HepG2 (cell line): ENCODE data around the gene LDLRAD2. TPM values are rescaled to one million over a fixed set of nuclear protein-coding genes. Genes with fewer than 3 reads are reported as not detected.

Source experiments
- ATAC-seq: fragments of 200-7000 bp; cut with Tn5 transposase; 3 replicates; pipeline ENCODE4 v1.9.1; 2020; ENCODE audit warnings: mild to moderate bottlenecking, moderate library complexity
- BruUV-seq: library from RNA; stranded (reverse); fragments of 400-500 nt; replicated peaks from 2 replicates; lab custom pipeline; 2021; lab: Mats Ljungman, UMichigan
- CTCF ChIA-PET: fragments of 300-600 bp; formaldehyde crosslinking; extraction: SDS; loops from one replicate; lab custom pipeline; 2021; ENCODE audit warnings: low total read pairs, inconsistent platforms, low intra/inter-chr PET ratio; lab: Yijun Ruan, JAX
- POLR2A ChIA-PET: fragments of 350-600 bp; sonication (Branson Sonifier 250); formaldehyde crosslinking; loops from one replicate; lab custom pipeline; 2020; ENCODE audit warnings: antibody characterized with exemption, inconsistent platforms; lab: Yijun Ruan, JAX
- DNase-seq: peaks from one replicate; pipeline ENCODE4 v3.0.0-alpha.2; 2015; ENCODE audit warnings: low spot score
- FAIRE-seq: peaks from 3 replicates; lab custom pipeline; 2011; peaks lifted over from hg19 to GRCh38; lab: Jason Lieb, UNC
- H2AFZ ChIP-seq: one replicate; pipeline ENCODE4 v1.6.1; 2011; ENCODE audit warnings: low read length, inconsistent platforms
- H3K27ac ChIP-seq: fragments of 300-600 bp; 3 replicates; pipeline ENCODE4 v1.8.0; 2011; ENCODE audit warnings: mixed run types, mild to moderate bottlenecking, mixed read lengths, low read length, inconsistent platforms; ENCODE audit not compliant: insufficient read depth; ENCODE audit errors: extremely low read length
- H3K27me3 ChIP-seq, 2 experiments: fragments of 200-600 bp in 1 of 2; 2 replicates in 1 of 2; 3 replicates in 1 of 2; pipeline versions ENCODE4 v1.6.0 to v1.8.0; 2011; ENCODE audit warnings: low read length in 2 of 2, mild to moderate bottlenecking in 2 of 2, moderate library complexity in 2 of 2, inconsistent platforms in 1 of 2; ENCODE audit not compliant: insufficient read depth in 2 of 2, control insufficient read depth in 1 of 2
- H3K36me3 ChIP-seq, 2 experiments: fragments of 200-600 bp in 1 of 2; replicated peaks in 1 of 2; 2 replicates in 1 of 2; 3 replicates in 1 of 2; pipeline versions ENCODE4 v1.5.1 to v1.8.0; 2011; ENCODE audit warnings: low read length in 2 of 2, inconsistent platforms in 1 of 2; ENCODE audit not compliant: insufficient read depth in 2 of 2, control insufficient read depth in 1 of 2
- H3K4me1 ChIP-seq: 2 replicates; pipeline ENCODE4 v1.5.1; 2012; ENCODE audit warnings: low read length, inconsistent platforms; ENCODE audit not compliant: insufficient read depth
- H3K4me2 ChIP-seq: 2 replicates; pipeline ENCODE4 v1.6.0; 2011; ENCODE audit warnings: low read depth, low read length, inconsistent platforms
- H3K4me3 ChIP-seq, 3 experiments: fragments of 200-600 bp in 1 of 3; sonication (generic), shearing (Covaris generic) in 1 of 3; replicated peaks in 1 of 3; 2 replicates each; pipeline ENCODE4 v1.5.1; 2011 to 2016; ENCODE audit warnings: low read length in 3 of 3, inconsistent platforms in 2 of 3, low read depth in 2 of 3, mild to moderate bottlenecking in 2 of 3, control low read depth in 1 of 3, mixed read lengths in 1 of 3; ENCODE audit not compliant: insufficient read depth in 1 of 3
- H3K79me2 ChIP-seq: one replicate; pipeline ENCODE4 v1.6.1; 2011; ENCODE audit warnings: low read length, inconsistent platforms; ENCODE audit not compliant: insufficient read depth
- H3K9ac ChIP-seq: 2 replicates; pipeline ENCODE4 v1.6.0; 2011; ENCODE audit warnings: mild to moderate bottlenecking, low read depth, low read length, inconsistent platforms; ENCODE audit not compliant: insufficient read depth
- H3K9me3 ChIP-seq: 2 replicates; pipeline ENCODE4 v1.5.1; 2012; ENCODE audit warnings: mild to moderate bottlenecking, low read length
- H4K20me1 ChIP-seq: 2 replicates; pipeline ENCODE4 v1.6.0; 2011; ENCODE audit warnings: inconsistent platforms, mild to moderate bottlenecking, low read length, moderate library complexity; ENCODE audit not compliant: insufficient read depth
- FLYWCH1 ChIP-seq: sonication (generic); formaldehyde crosslinking; IDR thresholded peaks from 2 replicates; pipeline ENCODE4 v1.8.1; 2023; ENCODE audit warnings: mild to moderate bottlenecking, missing genetic modification reagents
- HNF4A ChIP-seq: sonication (generic); formaldehyde crosslinking; IDR thresholded peaks from 2 replicates; pipeline ENCODE4 v1.4.0; 2020; ENCODE audit warnings: missing genetic modification reagents
- MBNL3 ChIP-seq: fragments of 250-450 bp; sonication (Bioruptor Pico); conservative IDR thresholded peaks from 2 replicates; pipeline ENCODE4 v1.8.0; 2022; ENCODE audit warnings: mild to moderate bottlenecking, inconsistent platforms
- NR2F1 ChIP-seq, 2 experiments: fragments of 450-650 bp in 1 of 2; formaldehyde crosslinking in 1 of 2; IDR thresholded peaks; 2 replicates each; pipeline versions ENCODE4 v1.5.0 to v1.6.1; 2016 to 2020; ENCODE audit warnings: mild to moderate bottlenecking in 1 of 2, missing compliant biosample characterization in 1 of 2, missing genetic modification reagents in 1 of 2, moderate library complexity in 1 of 2
- RFX5 ChIP-seq: IDR thresholded peaks from 2 replicates; pipeline ENCODE4 v1.6.1; 2011; ENCODE audit warnings: low read depth, low read length, improper control_type of control experiment
- SOX13 ChIP-seq, 3 experiments: fragments of 450-650 bp in 1 of 3; sonication (generic) in 1 of 3; formaldehyde crosslinking in 1 of 3; IDR thresholded peaks in 2 of 3; conservative IDR thresholded peaks in 1 of 3; 2 replicates each; pipeline versions ENCODE4 v1.5.0 to v1.6.1; 2016 to 2020; ENCODE audit warnings: antibody characterized with exemption in 1 of 3, mild to moderate bottlenecking in 1 of 3, missing compliant biosample characterization in 1 of 3, missing genetic modification reagents in 1 of 3, moderate library complexity in 1 of 3
- SOX5 ChIP-seq: IDR thresholded peaks from 2 replicates; pipeline ENCODE4 v1.6.1; 2016; ENCODE audit warnings: borderline replicate concordance
- SP5 ChIP-seq: IDR thresholded peaks from 2 replicates; pipeline ENCODE4 v1.6.1; 2016; ENCODE audit warnings: low read depth, borderline replicate concordance
- ZNF260 ChIP-seq: sonication (generic); formaldehyde crosslinking; IDR thresholded peaks from 2 replicates; pipeline ENCODE4 v1.4.0; 2020; ENCODE audit warnings: missing genetic modification reagents, low read depth, mild to moderate bottlenecking, borderline replicate concordance
- ZNF317 ChIP-seq: sonication (generic); formaldehyde crosslinking; IDR thresholded peaks from 2 replicates; pipeline ENCODE4 v1.5.0; 2020; ENCODE audit warnings: mild to moderate bottlenecking, missing genetic modification reagents
- ZNF557 ChIP-seq: sonication (generic); formaldehyde crosslinking; IDR thresholded peaks from 2 replicates; pipeline ENCODE4 v1.4.0; 2020; ENCODE audit warnings: missing genetic modification reagents
- ZSCAN25 ChIP-seq: sonication (generic); formaldehyde crosslinking; IDR thresholded peaks from 2 replicates; pipeline ENCODE4 v1.8.0; 2022; ENCODE audit warnings: mild to moderate bottlenecking, missing genetic modification reagents
- ZSCAN31 ChIP-seq: sonication (generic); formaldehyde crosslinking; IDR thresholded peaks from 2 replicates; pipeline ENCODE4 v1.5.0; 2020; ENCODE audit warnings: low read depth, mild to moderate bottlenecking, missing genetic modification reagents
- WGBS: methylation state at CpG from one replicate; pipeline ENCODE4 v1.1.6; 2017; ENCODE audit warnings: low lambda C conversion rate; 5-methylcytosine and 5-hydroxymethylcytosine counted together
- in situ Hi-C: cut with HindIII; loops from 2 replicates; pipeline ENCODE4 v1.10.0; 2017; ENCODE audit warnings: low pct_unique_long_range_greater_than_20kb; ENCODE audit not compliant: extremely low pct_ligation_motif_present
- intact Hi-C: fragments of 100-400 bp; cut with micrococcal nuclease; formaldehyde crosslinking; loops from one replicate; pipeline ENCODE4 v1.10.0; 2022; ENCODE audit not compliant: unreplicated experiment
- polyA plus RNA-seq, 8 experiments: library from polyadenylated mRNA; depleted of rRNA in 3 of 8; stranded (reverse) in 7 of 8; unstranded in 1 of 8; fragments of >200 nt; fragmentation: Illumina TruSeq in 4 of 8; extraction: Trizol in 4 of 8; gene quantifications; 2 replicates each; pipeline versions ENCODE4 v1.2.1 to v1.2.3, GENCODE V29; 2011 to 2016; ENCODE audit warnings: low read depth in 4 of 8, missing spikeins in 1 of 8, mixed read lengths in 1 of 8; ENCODE audit not compliant: insufficient read depth in 1 of 8
- total RNA-seq, 5 experiments: library from RNA; depleted of rRNA; stranded (reverse); fragments of >200 nt; fragmentation: Illumina TruSeq; extraction: Trizol; gene quantifications; 2 replicates each; pipeline ENCODE4 v1.2.3, GENCODE V29; 2016; ENCODE audit warnings: low read depth in 1 of 5

Gene LDLRAD2
- total and polyA plus RNA-seq, 2 of the 13 experiments (the other 11 are each of a cell fraction or from before 2014, with no cell fraction given) = not detected

DNA sequence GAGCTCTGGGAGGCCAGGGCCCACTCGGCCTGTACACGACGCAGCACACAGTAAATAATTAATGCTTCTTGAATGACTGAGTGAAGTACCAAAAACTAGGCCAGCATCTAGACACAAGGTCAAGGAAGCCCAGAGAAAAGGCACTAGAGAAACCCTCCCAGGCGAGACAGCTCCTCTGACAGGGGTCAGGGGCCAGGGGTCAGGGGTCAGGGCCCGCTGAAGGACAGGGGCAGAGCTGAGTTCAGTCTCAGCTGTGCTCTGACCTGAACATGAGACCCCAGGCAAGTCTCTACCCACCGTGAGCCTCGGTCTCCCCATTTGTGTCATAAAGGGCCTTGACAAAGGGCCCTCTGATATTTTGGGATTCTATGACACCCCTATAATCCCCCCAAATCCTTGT, 56.4 kb downstream of the LDLRAD2 start:
- intact Hi-C loops (no loop called here), in situ Hi-C loops (no loop called here)
- Histone ChIP-seq H3K9me3 (no peaks in the 10 kb centered on the region), H3K27ac (no peak overlapping the region), H3K36me3 (peaks cover 9 to 30% of the 10 kb centered on the region in 2 experiments; a peak in 4 of 5 replicates), H3K4me2 (no peak overlapping the region), H3K4me1 (peaks cover 32% of the 10 kb centered on the region), H3K79me2 (no peaks in the 10 kb centered on the region), H2AFZ (no peak overlapping the region), H3K9ac (no peak overlapping the region), H4K20me1 (no peaks in the 10 kb centered on the region; the same call in 1 of the 2 replicates), H3K4me3 (no peak overlapping the region), H3K27me3 (no peaks in the 10 kb centered on the region)
- DNase-seq = no peak
- ChIA-PET CTCF (no interaction called here), POLR2A (no interaction called here)
- ATAC-seq = no peak
- no peak for FAIRE-seq
- TF ChIP-seq MBNL3 (CRISPR knock-in tag) (no peak), ZNF260 (CRISPR knock-in tag) (no peak), ZNF557 (CRISPR knock-in tag) (no peak), ZSCAN31 (no peak), SOX5 (CRISPR knock-in tag) (no peak)
- BruUV-seq = no TSS peak
- 92% methylated on average over 7 of the region's 7 CpGs for WGBS

DNA sequence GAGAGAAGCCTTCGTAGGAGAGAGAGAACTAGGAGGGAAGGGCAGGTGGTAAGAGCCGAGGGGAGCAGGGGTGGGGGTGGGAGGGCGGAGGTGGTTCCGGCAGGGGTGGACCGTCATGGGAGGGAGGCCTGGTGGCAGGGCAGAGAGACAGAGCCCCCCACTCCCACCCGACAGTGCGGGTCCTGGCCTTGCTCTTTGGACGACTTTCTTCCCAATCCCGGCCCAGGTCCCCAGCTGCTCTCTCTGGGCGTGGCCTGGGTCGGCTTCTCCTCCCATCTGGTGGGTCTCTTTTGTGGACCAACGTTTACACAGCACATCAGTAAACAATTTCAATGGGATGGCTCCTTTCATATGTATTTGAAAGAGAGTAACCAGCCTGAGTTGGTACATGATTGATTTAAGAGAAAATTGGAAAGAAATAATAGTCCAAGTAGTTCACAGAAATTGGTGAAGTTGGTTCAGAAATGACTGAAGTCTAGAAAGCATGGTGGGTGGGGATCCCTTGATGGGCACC, 56.9 kb downstream of the LDLRAD2 start:
- TF ChIP-seq ZSCAN25 (CRISPR knock-in tag) (0 out of 2 replicates have a peak, but pooled peaks have one; percentile 35), NR2F1 (CRISPR knock-in tag; IDR thresholded peaks at IDR 0.05) (no peak), RFX5 (no peak), ZNF317 (CRISPR knock-in tag) (peak; percentile 73; the same call in 1 of the 2 replicates), HNF4A (CRISPR knock-in tag) (peak; percentile 16; the same call in 1 of the 2 replicates), SP5 (peak; percentile 65; the same call in 1 of the 2 replicates), SOX13 (IDR thresholded peaks at IDR 0.05) (no peak), SOX13 (CRISPR knock-in tag; conservative IDR thresholded peaks at IDR 0.05 in 1 of 2, IDR thresholded peaks at IDR 0.05 in 1 of 2) (peak in 1 of 2 experiments; percentile 43; a peak in 1 of 4 replicates), FLYWCH1 (CRISPR knock-in tag) (no peak)
- TF ChIP-seq, all 625 proteins: peak for 5
- no peak overlapping the region for H3K9ac ChIP-seq
- intact Hi-C loops (no loop called here), in situ Hi-C loops (no loop called here)
- POLR2A ChIA-PET = no interaction called here
- H4K20me1 ChIP-seq = no peaks in the 10 kb centered on the region; the same call in 1 of the 2 replicates
- no peaks in the 10 kb centered on the region for H3K79me2 ChIP-seq
- no TSS peak for BruUV-seq
- DNase-seq (peak; percentile 16), FAIRE-seq (no peak), ATAC-seq (no peak)
- H3K4me1 ChIP-seq = peaks cover 32% of the 10 kb centered on the region
- CTCF ChIA-PET = no interaction called here
- H2AFZ ChIP-seq = no peak overlapping the region
- peaks cover 13 to 30% of the 10 kb centered on the region in 2 experiments; a peak in 4 of 5 replicates for H3K36me3 ChIP-seq
- no peak overlapping the region for H3K4me3 ChIP-seq
- no peaks in the 10 kb centered on the region for H3K27me3 ChIP-seq
- WGBS = 71% methylated on average over 10 of the region's 12 CpGs
- no peak overlapping the region for H3K4me2 ChIP-seq
- H3K27ac ChIP-seq = no peak overlapping the region
- no peaks in the 10 kb centered on the region for H3K9me3 ChIP-seq
